WTC11 (cell line): Measurements from ENCODE around the gene GADL1. TPM values are rescaled to one million over a fixed set of nuclear protein-coding genes. Genes with fewer than 3 reads are reported as not detected.

Experiments used
- ATAC-seq: fragments of 200-7000 bp; cut with Tn5 transposase; 2 replicates; pipeline ENCODE4 v1.10.0; 2021; ENCODE audit warnings: mild to moderate bottlenecking, moderate library complexity
- CTCF ChIA-PET: fragments of 300-600 bp; sonication (Branson Sonifier 250); formaldehyde crosslinking; loops from one replicate; lab custom pipeline; 2021; ENCODE audit warnings: antibody characterized with exemption; lab: Charles Lee
- POLR2A ChIA-PET: fragments of 350-600 bp; sonication (Branson Sonifier 250); formaldehyde crosslinking; loops from one replicate; lab custom pipeline; 2021; ENCODE audit warnings: antibody characterized with exemption; lab: Charles Lee
- DNase-seq: peaks from one replicate; pipeline ENCODE4 v3.0.0; 2021; ENCODE audit warnings: low spot score
- H3K27ac Mint-ChIP-seq: 2 replicates; pipeline ENCODE4 v1.8.0; 2021; ENCODE audit warnings: mixed read lengths
- H3K27me3 Mint-ChIP-seq: 2 replicates; pipeline ENCODE4 v1.8.0; 2021; ENCODE audit warnings: low read depth, mild to moderate bottlenecking, moderate library complexity, mixed read lengths
- H3K36me3 Mint-ChIP-seq: 2 replicates; pipeline ENCODE4 v1.8.0; 2021; ENCODE audit warnings: mixed read lengths
- H3K4me1 Mint-ChIP-seq: 2 replicates; pipeline ENCODE4 v1.8.0; 2022; ENCODE audit warnings: mixed read lengths
- H3K4me3 Mint-ChIP-seq: 2 replicates; pipeline ENCODE4 v1.8.0; 2021; ENCODE audit warnings: mild to moderate bottlenecking, moderate library complexity, mixed read lengths
- H3K9me3 Mint-ChIP-seq: 2 replicates; pipeline ENCODE4 v1.8.0; 2021; ENCODE audit warnings: mixed read lengths
- ATF1 ChIP-seq: sonication (generic); formaldehyde crosslinking; IDR thresholded peaks from 2 replicates; pipeline ENCODE4 v1.8.1; 2023; ENCODE audit warnings: mild to moderate bottlenecking, moderate library complexity, missing genetic modification reagents
- CBFB ChIP-seq: sonication (generic); formaldehyde crosslinking; IDR thresholded peaks from 2 replicates; pipeline ENCODE4 v1.8.1; 2022; ENCODE audit warnings: mild to moderate bottlenecking, low read depth, missing genetic modification reagents
- CDX4 ChIP-seq: fragments of 250-450 bp; sonication (Bioruptor Pico); IDR thresholded peaks from 2 replicates; pipeline ENCODE4 v1.9.0; 2021; ENCODE audit warnings: moderate library complexity, mild to moderate bottlenecking, inconsistent platforms, borderline replicate concordance
- CREB1 ChIP-seq: sonication (generic); formaldehyde crosslinking; IDR thresholded peaks from 2 replicates; pipeline ENCODE4 v1.8.0; 2023; ENCODE audit warnings: mild to moderate bottlenecking, missing genetic modification reagents
- E2F4 ChIP-seq: sonication (generic); formaldehyde crosslinking; IDR thresholded peaks from 2 replicates; pipeline ENCODE4 v1.8.1; 2022; ENCODE audit warnings: low read depth, mild to moderate bottlenecking, moderate library complexity, missing genetic modification reagents, borderline replicate concordance
- E2F5 ChIP-seq: sonication (generic); formaldehyde crosslinking; IDR thresholded peaks from 2 replicates; pipeline ENCODE4 v1.8.1; 2022; ENCODE audit warnings: mild to moderate bottlenecking, moderate library complexity, missing genetic modification reagents
- ETV6 ChIP-seq: sonication (generic); formaldehyde crosslinking; IDR thresholded peaks from 2 replicates; pipeline ENCODE4 v1.8.1; 2022; ENCODE audit warnings: mild to moderate bottlenecking, missing genetic modification reagents
- FOXP4 ChIP-seq: sonication (generic); formaldehyde crosslinking; IDR thresholded peaks from 2 replicates; pipeline ENCODE4 v1.8.0; 2022; ENCODE audit warnings: mild to moderate bottlenecking, missing genetic modification reagents
- HMGXB4 ChIP-seq: sonication (generic); formaldehyde crosslinking; IDR thresholded peaks from 2 replicates; pipeline ENCODE4 v1.8.1; 2023; ENCODE audit warnings: mild to moderate bottlenecking, moderate library complexity, missing genetic modification reagents
- IRF1 ChIP-seq: sonication (generic); formaldehyde crosslinking; IDR thresholded peaks from 2 replicates; pipeline ENCODE4 v1.8.0; 2023; ENCODE audit warnings: missing genetic modification reagents
- JAZF1 ChIP-seq: fragments of 250-450 bp; sonication (Bioruptor Pico); IDR thresholded peaks from 2 replicates; pipeline ENCODE4 v1.9.0; 2021; ENCODE audit warnings: moderate library complexity, mild to moderate bottlenecking, inconsistent platforms
- NFE2L1 ChIP-seq: sonication (generic); formaldehyde crosslinking; IDR thresholded peaks from 2 replicates; pipeline ENCODE4 v1.8.1; 2023; ENCODE audit warnings: missing genetic modification reagents
- NR1H2 ChIP-seq: sonication (generic); formaldehyde crosslinking; IDR thresholded peaks from 2 replicates; pipeline ENCODE4 v1.9.0; 2021; ENCODE audit warnings: mild to moderate bottlenecking, moderate library complexity, missing genetic modification reagents
- PRDM15 ChIP-seq: sonication (generic); formaldehyde crosslinking; IDR thresholded peaks from 2 replicates; pipeline ENCODE4 v1.8.0; 2022; ENCODE audit warnings: missing genetic modification reagents
- ZMAT4 ChIP-seq: fragments of 250-450 bp; sonication (Bioruptor Pico); IDR thresholded peaks from 2 replicates; pipeline ENCODE4 v1.9.0; 2021; ENCODE audit warnings: mild to moderate bottlenecking
- ZNF512 ChIP-seq: sonication (generic); formaldehyde crosslinking; IDR thresholded peaks from 2 replicates; pipeline ENCODE4 v1.8.1; 2022; ENCODE audit warnings: missing genetic modification reagents, borderline replicate concordance
- ZSCAN18 ChIP-seq: fragments of 250-450 bp; sonication (Bioruptor Pico); IDR thresholded peaks from 2 replicates; pipeline ENCODE4 v2.1.2; 2022; ENCODE audit warnings: mild to moderate bottlenecking, moderate library complexity
- total RNA-seq: library from RNA; stranded (reverse); gene quantifications from 3 replicates; pipeline ENCODE4 v1.2.3, GENCODE V29; 2021

Gene GADL1
- total RNA-seq, 1 experiment from 2014 or later, result 0.15 TPM

GRCh38 chr3:30752970-30753369, 141.5 kb downstream of the GADL1 start:
- CTCF ChIA-PET, result interaction anchor here (2.0 kb wide), 1 partner anchor 59 kb away, joined by 10 read pairs; no protein-coding TSS in a partner anchor
- no peak for TF ChIP-seq PRDM15
- no peak for TF ChIP-seq JAZF1
- TF ChIP-seq ZSCAN18 (CRISPR knock-in tag), result no peak
- TF ChIP-seq CDX4 (CRISPR knock-in tag), result no peak
- no peak for TF ChIP-seq ATF1 (CRISPR knock-in tag)
- no peak for TF ChIP-seq IRF1 (CRISPR knock-in tag)
- no peak for TF ChIP-seq E2F4 (CRISPR knock-in tag)
- TF ChIP-seq E2F5 (CRISPR knock-in tag), result no peak
- TF ChIP-seq CREB1 (CRISPR knock-in tag), result no peak
- TF ChIP-seq NFE2L1 (CRISPR knock-in tag), result no peak
- TF ChIP-seq HMGXB4 (CRISPR knock-in tag), result no peak
- TF ChIP-seq FOXP4 (CRISPR knock-in tag), result no peak
- TF ChIP-seq CBFB (CRISPR knock-in tag), result no peak
- TF ChIP-seq ZMAT4 (CRISPR knock-in tag), result no peak
- no peak for TF ChIP-seq ZNF512 (CRISPR knock-in tag)
- TF ChIP-seq ETV6 (CRISPR knock-in tag), result no peak
- no peak for TF ChIP-seq NR1H2 (CRISPR knock-in tag)
- Mint-ChIP-seq H3K9me3 (no peaks in the 10 kb centered on the region), H3K27ac (no peak overlapping the region), H3K36me3 (no peaks in the 10 kb centered on the region), H3K27me3 (no peaks in the 10 kb centered on the region), H3K4me3 (no peak overlapping the region), H3K4me1 (peaks cover 24% of the 10 kb centered on the region)
- POLR2A ChIA-PET, result no interaction called here
- no peak for DNase-seq
- ATAC-seq, result no peak
